Gastrocnemius medialis (tissue), 4 donors: ENCODE results near the gene CD276.

ENCODE experiments used
- CTCF ChIP-seq, 5 experiments: fragments of 450-650 bp in 3 of 5; fragments of 200-600 bp in 2 of 5; sonication (generic) in 2 of 5; IDR thresholded peaks in 4 of 5; conservative IDR thresholded peaks in 1 of 5; 1 replicate in 4 of 5; 2 replicates in 1 of 5; pipeline ENCODE4 v1.5.1; 2016 to 2019; ENCODE audit warnings: antibody characterized with exemption in 5 of 5, mild to moderate bottlenecking in 3 of 5, moderate library complexity in 3 of 5
- POLR2A ChIP-seq, 2 donors: fragments of 450-650 bp; IDR thresholded peaks; one replicate each; pipeline ENCODE4 v1.6.1; 2017; ENCODE audit warnings: antibody characterized with exemption in 2 of 2, mild to moderate bottlenecking in 2 of 2, moderate library complexity in 2 of 2

DNA sequence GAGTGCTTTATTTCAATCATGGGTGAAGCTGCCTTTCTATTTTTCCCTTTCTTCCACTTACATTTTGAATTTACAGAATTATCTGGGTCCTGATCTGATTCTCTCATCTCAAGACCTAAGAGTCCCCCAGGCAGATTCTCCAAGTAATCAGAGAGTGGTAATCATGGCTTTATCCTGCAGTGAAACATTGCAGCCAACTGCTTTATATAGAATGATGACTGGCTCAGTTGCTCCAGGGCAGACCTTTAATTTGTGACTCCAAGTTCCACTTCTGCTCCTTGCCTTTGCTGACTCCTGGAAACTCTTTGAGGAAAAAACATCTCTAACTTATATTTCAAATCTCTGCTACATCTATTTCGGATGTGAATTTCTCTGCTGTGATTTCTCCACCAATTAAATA, 25.5 kb upstream of the CD276 start:
- TF ChIP-seq CTCF (IDR thresholded peaks at IDR 0.05 in 4 of 5, conservative IDR thresholded peaks at IDR 0.05 in 1 of 5) (no peak), POLR2A (IDR thresholded peaks at IDR 0.05) (no peak)
